Measurements from ENCODE around the gene TGM2.

DNA sequence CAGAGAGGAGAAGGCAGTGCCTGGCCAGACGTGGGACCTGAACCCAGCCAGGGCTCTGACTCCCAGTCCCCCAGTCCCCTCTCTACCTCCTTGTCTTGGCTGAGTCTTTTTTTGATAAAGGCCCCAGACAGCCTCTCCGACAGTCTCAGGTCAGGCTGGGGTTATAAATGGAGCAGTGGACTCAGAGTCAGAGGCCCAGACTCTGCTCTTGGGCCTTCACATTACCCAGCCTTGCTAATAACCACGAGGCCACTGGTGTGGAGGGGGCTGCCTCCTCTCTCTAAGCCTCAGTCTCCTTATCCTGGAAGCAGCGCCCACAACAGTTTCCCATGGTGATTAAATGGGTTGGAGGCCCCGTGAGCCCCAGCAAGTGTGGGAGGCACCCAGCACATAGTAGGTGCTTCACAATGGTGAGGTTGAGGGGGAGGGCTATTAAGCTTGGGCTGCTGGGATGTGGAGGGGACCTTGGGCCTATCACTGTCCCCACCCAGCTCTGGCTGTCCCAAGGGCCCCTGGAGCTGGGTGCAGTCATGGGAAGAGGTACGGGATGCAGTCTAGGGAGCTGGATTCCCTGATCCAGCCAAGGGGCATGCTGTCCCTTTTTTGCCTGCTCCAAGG lies 35.7 kb downstream of the TGM2 start:
- TF ChIP-seq CTCF (IDR thresholded peaks at IDR 0.05 in 8 of 11, conservative IDR thresholded peaks at IDR 0.05 in 3 of 11) (no peak), POLR2A (IDR thresholded peaks at IDR 0.05) (no peak)

Measured in spleen (tissue), 7 donors.